GM23248 (cell line): ENCODE results near the gene ENOX2. TPM values are rescaled to one million over a fixed set of nuclear protein-coding genes. Genes with fewer than 3 reads are reported as not detected.

Source experiments
- DNase-seq: peaks from one replicate; pipeline ENCODE4 v3.0.0-alpha.2; 2015
- H2AFZ ChIP-seq: fragments of 200-600 bp; sonication (generic); 2 replicates; pipeline ENCODE4 v1.6.1; 2016; ENCODE audit warnings: antibody characterized with exemption
- H3F3A ChIP-seq: fragments of 200-600 bp; sonication (generic); 2 replicates; pipeline ENCODE4 v1.6.1; 2016; ENCODE audit warnings: mild to moderate bottlenecking, antibody characterized with exemption, mixed run types; ENCODE audit not compliant: insufficient read depth
- H3K27ac ChIP-seq: fragments of 200-600 bp; sonication (generic); 2 replicates; pipeline ENCODE4 v1.5.1; 2016; ENCODE audit warnings: mild to moderate bottlenecking
- H3K27me3 ChIP-seq: fragments of 200-600 bp; sonication (generic); replicated peaks from 2 replicates; pipeline ENCODE4 v1.6.1; 2016; ENCODE audit warnings: mild to moderate bottlenecking; ENCODE audit not compliant: insufficient read depth
- H3K36me3 ChIP-seq: fragments of 200-600 bp; sonication (generic); 2 replicates; pipeline ENCODE4 v1.6.1; 2016; ENCODE audit warnings: low read depth, mild to moderate bottlenecking
- H3K4me1 ChIP-seq: fragments of 200-600 bp; sonication (generic); 2 replicates; pipeline ENCODE4 v1.6.1; 2016; ENCODE audit warnings: mild to moderate bottlenecking; ENCODE audit not compliant: insufficient read depth
- H3K4me2 ChIP-seq: fragments of 200-600 bp; sonication (generic); one replicate; pipeline ENCODE4 v1.6.1; 2016; ENCODE audit warnings: mild to moderate bottlenecking; ENCODE audit not compliant: unreplicated experiment
- H3K4me3 ChIP-seq: fragments of 200-600 bp; sonication (generic); 2 replicates; pipeline ENCODE4 v1.5.1; 2016; ENCODE audit warnings: mild to moderate bottlenecking
- H3K79me2 ChIP-seq: fragments of 200-600 bp; sonication (generic); 2 replicates; pipeline ENCODE4 v1.6.1; 2016; ENCODE audit warnings: mild to moderate bottlenecking; ENCODE audit not compliant: insufficient read depth
- H3K9ac ChIP-seq: fragments of 200-600 bp; sonication (generic); 2 replicates; pipeline ENCODE4 v1.6.1; 2016; ENCODE audit warnings: mild to moderate bottlenecking
- H3K9me2 ChIP-seq: fragments of 200-600 bp; sonication (generic); 2 replicates; pipeline ENCODE4 v1.6.1; 2016; ENCODE audit warnings: mixed run types, mild to moderate bottlenecking, moderate library complexity; ENCODE audit not compliant: insufficient read depth
- H3K9me3 ChIP-seq: fragments of 200-600 bp; sonication (generic); one replicate; pipeline ENCODE4 v1.6.1; 2017; ENCODE audit warnings: low read depth
- H4K20me1 ChIP-seq: fragments of 200-600 bp; sonication (generic); 2 replicates; pipeline ENCODE4 v1.6.0; 2016; ENCODE audit not compliant: insufficient read depth
- EZH2 ChIP-seq: fragments of 200-600 bp; sonication (generic); IDR thresholded peaks from 2 replicates; pipeline ENCODE4 v1.6.1; 2018; ENCODE audit warnings: antibody characterized with exemption, mild to moderate bottlenecking; ENCODE audit not compliant: insufficient read depth, poor library complexity, severe bottlenecking
- EZH2phosphoT487 ChIP-seq: fragments of 200-600 bp; sonication (generic); IDR thresholded peaks from 2 replicates; pipeline ENCODE4 v1.6.1; 2018; ENCODE audit warnings: antibody characterized with exemption, moderate library complexity, mild to moderate bottlenecking, low read depth; ENCODE audit not compliant: insufficient read depth
- WGBS, 2 experiments: methylation state at CpG; one replicate each; pipeline ENCODE4 v1.1.6; 2015 to 2017; ENCODE audit warnings: low lambda C conversion rate in 2 of 2, low coverage in 1 of 2; ENCODE audit errors: missing lambda C conversion rate in 2 of 2; 5-methylcytosine and 5-hydroxymethylcytosine counted together
- in situ Hi-C: fragments of 300-500 bp; cut with MboI; formaldehyde crosslinking; loops from 2 replicates; pipeline ENCODE4 v1.15.0; 2020
- polyA plus RNA-seq: library from polyadenylated mRNA; unstranded; fragments of >200 nt; fragmentation: Nextera tagmentation; extraction: Ambion mirVana; gene quantifications from 2 replicates; pipeline ENCODE4 v1.2.1, GENCODE V29; 2016
- total RNA-seq: library from RNA; depleted of rRNA; stranded (reverse); fragments of >200 nt; shearing (Covaris generic); gene quantifications from 2 replicates; pipeline ENCODE4 v1.2.3, GENCODE V29; 2014

Gene ENOX2
- total and polyA plus RNA-seq, 2 experiments from 2014 or later: 13.6 to 14.5 TPM

- Histone ChIP-seq H3K9ac (no peak overlapping the region), H3K4me1 (no peaks in the 10 kb centered on the region), H3K27me3 (no peaks in the 10 kb centered on the region), H3K9me2 (no peaks in the 10 kb centered on the region), H3K36me3 (no peaks in the 10 kb centered on the region), H3K27ac (no peak overlapping the region), H3K4me3 (no peak overlapping the region), H3K4me2 (no peak overlapping the region), H3K79me2 (no peaks in the 10 kb centered on the region), H3F3A (no peaks in the 10 kb centered on the region), H3K9me3 (no peaks in the 10 kb centered on the region), H2AFZ (no peak overlapping the region), H4K20me1 (no peaks in the 10 kb centered on the region)
- no peak for TF ChIP-seq EZH2phosphoT487
- TF ChIP-seq EZH2: no peak
- 100% methylated on average over 1 of the region's 1 CpG for WGBS, 2 experiments
- in situ Hi-C loops: no loop called here
- no peak for DNase-seq
These were observed 71.7 kb downstream of the ENOX2 start for GRCh38 chrX:130831347-130831722.

GRCh38 chrX:130830599-130831346 is 72.2 kb downstream of the ENOX2 start:
- Histone ChIP-seq H3K36me3 (no peaks in the 10 kb centered on the region), H3K9me2 (no peaks in the 10 kb centered on the region), H3K79me2 (no peaks in the 10 kb centered on the region), H2AFZ (no peak overlapping the region), H3K27ac (no peak overlapping the region), H3K4me3 (no peak overlapping the region), H3K27me3 (no peaks in the 10 kb centered on the region), H3F3A (no peaks in the 10 kb centered on the region), H3K9ac (no peak overlapping the region), H3K9me3 (no peaks in the 10 kb centered on the region), H3K4me2 (no peak overlapping the region), H3K4me1 (no peaks in the 10 kb centered on the region), H4K20me1 (no peaks in the 10 kb centered on the region)
- no peak for DNase-seq
- WGBS, 2 experiments: 95 to 96% methylated on average over 4 of the region's 4 CpGs
- in situ Hi-C loops: no loop called here
- TF ChIP-seq EZH2phosphoT487 (no peak), EZH2 (no peak)

GRCh38 chrX:130829526-130830515 is 73.2 kb downstream of the ENOX2 start:
- Histone ChIP-seq H3K4me1 (no peaks in the 10 kb centered on the region), H2AFZ (no peak overlapping the region), H3K9me2 (no peaks in the 10 kb centered on the region), H3K9me3 (no peaks in the 10 kb centered on the region), H3K79me2 (no peaks in the 10 kb centered on the region), H3K27me3 (no peaks in the 10 kb centered on the region), H4K20me1 (no peaks in the 10 kb centered on the region), H3F3A (no peaks in the 10 kb centered on the region), H3K4me2 (no peak overlapping the region), H3K9ac (no peak overlapping the region), H3K27ac (no peak overlapping the region), H3K36me3 (no peaks in the 10 kb centered on the region), H3K4me3 (no peak overlapping the region)
- TF ChIP-seq EZH2phosphoT487 (no peak), EZH2 (no peak)
- in situ Hi-C loops: no loop called here
- no peak for DNase-seq
- 95 to 100% methylated on average over 2 of the region's 2 CpGs for WGBS, 2 experiments

GRCh38 chrX:130828641-130829040 is 74.4 kb downstream of the ENOX2 start:
- no peaks in the 10 kb centered on the region for H3K36me3 ChIP-seq
- H3K4me1 ChIP-seq: no peaks in the 10 kb centered on the region
- H3K9me2 ChIP-seq: no peaks in the 10 kb centered on the region
- no peak for DNase-seq
- 96 to 97% methylated on average over 3 of the region's 3 CpGs for WGBS, 2 experiments
- H3K9me3 ChIP-seq: no peaks in the 10 kb centered on the region
- H2AFZ ChIP-seq: no peak overlapping the region
- no peak overlapping the region for H3K4me2 ChIP-seq
- in situ Hi-C loops: no loop called here
- no peak overlapping the region for H3K9ac ChIP-seq
- H3K4me3 ChIP-seq: no peak overlapping the region
- no peaks in the 10 kb centered on the region for H3K27me3 ChIP-seq
- H3K27ac ChIP-seq: no peak overlapping the region
- no peaks in the 10 kb centered on the region for H4K20me1 ChIP-seq
- TF ChIP-seq EZH2 (no peak), EZH2phosphoT487 (no peak)
- H3F3A ChIP-seq: no peaks in the 10 kb centered on the region
- H3K79me2 ChIP-seq: no peaks in the 10 kb centered on the region
